ENCODE measurements around the gene TDP2.
"Not testable (repeated sequence)": the region's sequence is repeated elsewhere in the genome, so short reads cannot be mapped to it uniquely, and the experiment has no call there.

The TDP2 gene

DNA sequence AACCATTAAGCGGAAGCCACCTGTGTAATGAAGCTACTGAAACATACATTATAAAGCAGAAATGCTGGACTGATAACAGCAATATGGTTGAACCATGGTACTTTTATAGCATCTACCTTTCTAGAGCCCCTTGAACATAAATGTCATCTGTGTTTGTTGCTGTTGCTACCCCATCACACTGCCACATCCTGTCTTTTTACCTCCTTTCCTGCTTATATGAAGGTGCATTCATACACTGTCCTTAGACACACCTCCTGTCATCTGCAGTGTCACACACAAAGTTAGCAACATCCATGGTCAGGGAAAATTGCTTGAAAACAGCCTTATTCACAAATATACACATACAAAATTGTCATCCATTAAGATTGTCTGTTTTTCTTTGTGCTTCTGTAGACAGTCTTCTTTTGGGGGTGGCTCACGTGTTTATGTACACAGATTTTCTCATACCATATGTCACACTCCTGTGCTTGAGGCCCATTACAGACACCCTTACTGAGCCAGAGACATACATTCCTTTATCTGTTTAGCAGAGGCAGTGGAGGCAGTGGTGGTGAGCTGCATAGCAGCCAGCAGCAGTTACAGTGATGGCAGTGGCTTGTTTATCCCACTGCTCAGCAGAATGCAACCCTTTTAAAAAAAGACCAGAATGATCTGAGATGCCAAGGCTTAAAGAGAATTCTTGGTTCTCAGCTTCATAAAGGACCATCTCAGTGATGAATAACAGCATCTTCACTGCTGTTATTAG is 26.3 kb upstream of the TDP2 start:
- peaks cover 1% of the 10 kb centered on the region for H3K36me3 ChIP-seq (ENCODE audit: control insufficient read depth, low read depth, low read length)
- H3K27me3 ChIP-seq (ENCODE audit: control insufficient read depth, insufficient read depth, low read length), result no peaks in the 10 kb centered on the region
- no peak overlapping the region for H3K27ac ChIP-seq (ENCODE audit: low read length)
- H3K4me1 ChIP-seq (ENCODE audit: control insufficient read depth, low read depth, low read length), result no peaks in the 10 kb centered on the region
- H3K9me3 ChIP-seq (ENCODE audit: control insufficient read depth, low read depth, low read length), result no peaks in the 10 kb centered on the region
- H3K9ac ChIP-seq (ENCODE audit: low read length), result no peak overlapping the region
- H3K4me3 ChIP-seq (ENCODE audit: low read length), result no peak overlapping the region

DNA sequence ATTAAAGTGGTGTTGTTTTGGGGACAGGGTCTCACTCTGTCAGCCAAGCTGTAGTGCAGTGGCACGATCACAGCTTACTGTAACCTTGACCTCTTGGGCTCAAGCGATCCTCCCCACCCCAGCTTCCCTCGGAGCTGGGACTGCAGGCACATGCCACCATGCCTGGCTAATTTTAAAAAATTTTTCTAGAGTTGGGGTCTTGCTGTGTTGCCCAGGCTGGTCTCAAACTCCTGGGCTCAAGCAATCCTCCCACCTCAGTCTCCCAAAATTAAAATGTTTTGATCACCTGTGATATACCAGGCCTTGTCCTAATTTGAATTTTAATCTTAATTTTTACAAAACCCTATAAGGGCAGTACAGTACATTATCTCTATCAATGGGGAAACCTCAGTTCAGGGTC is 25.7 kb upstream of the TDP2 start:
- Histone ChIP-seq H3K4me3 (ENCODE audit: low read length) (no peak overlapping the region), H3K36me3 (ENCODE audit: control insufficient read depth, low read depth, low read length) (no peaks in the 10 kb centered on the region), H3K9me3 (ENCODE audit: control insufficient read depth, low read depth, low read length) (no peaks in the 10 kb centered on the region), H3K27ac (ENCODE audit: low read length) (no peak overlapping the region), H3K27me3 (ENCODE audit: control insufficient read depth, insufficient read depth, low read length) (no peaks in the 10 kb centered on the region), H3K9ac (ENCODE audit: low read length) (no peak overlapping the region), H3K4me1 (ENCODE audit: control insufficient read depth, low read depth, low read length) (no peaks in the 10 kb centered on the region)

DNA sequence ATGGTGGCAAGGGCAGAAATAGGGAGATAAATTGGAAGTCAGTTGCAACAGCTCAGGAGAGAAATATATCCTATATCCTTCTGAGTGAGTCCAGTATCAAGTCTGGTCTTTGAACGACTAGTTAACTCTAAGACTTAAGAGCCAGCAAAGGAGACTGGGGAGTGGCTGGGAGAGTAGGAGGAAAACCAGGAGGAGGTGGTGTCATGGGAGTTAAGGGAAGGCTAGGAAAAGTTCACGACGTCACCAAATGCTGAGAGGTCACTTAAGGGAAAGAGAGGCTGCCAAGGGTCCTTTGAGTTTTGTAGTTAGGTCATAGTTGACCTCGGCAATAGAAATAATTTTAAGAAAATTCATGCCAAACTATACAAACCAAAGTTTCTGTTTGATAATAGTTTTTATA is 25.3 kb upstream of the TDP2 start:
- H3K9ac ChIP-seq (ENCODE audit: low read length), result no peak overlapping the region
- H3K27me3 ChIP-seq (ENCODE audit: control insufficient read depth, insufficient read depth, low read length), result no peaks in the 10 kb centered on the region

DNA sequence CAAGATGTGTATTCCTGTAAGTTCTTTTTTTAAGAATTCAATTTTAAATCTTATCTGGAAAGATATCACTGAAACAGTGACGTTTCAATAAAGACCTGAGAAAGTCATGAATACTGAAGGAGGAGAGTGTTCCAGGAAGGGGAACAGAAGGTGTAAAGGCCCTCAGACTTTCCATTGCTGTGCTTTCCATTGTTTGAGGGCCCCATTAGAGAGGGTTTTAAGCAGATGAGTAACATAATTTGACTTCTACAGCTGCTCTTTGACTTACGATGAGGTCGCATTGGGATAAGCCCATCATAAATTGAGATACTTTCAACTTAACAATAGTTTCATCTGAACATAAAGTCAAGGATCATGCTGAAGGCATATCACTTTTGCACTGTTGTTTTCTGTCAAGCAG is 24.9 kb upstream of the TDP2 start:
- Histone ChIP-seq H3K9me3 (ENCODE audit: control insufficient read depth, low read depth, low read length) (no peaks in the 10 kb centered on the region), H3K36me3 (ENCODE audit: control insufficient read depth, low read depth, low read length) (no peaks in the 10 kb centered on the region), H3K4me3 (ENCODE audit: low read length) (no peak overlapping the region), H3K9ac (ENCODE audit: low read length) (no peak overlapping the region), H3K27me3 (ENCODE audit: control insufficient read depth, insufficient read depth, low read length) (no peaks in the 10 kb centered on the region), H3K4me1 (ENCODE audit: control insufficient read depth, low read depth, low read length) (no peaks in the 10 kb centered on the region), H3K27ac (ENCODE audit: low read length) (no peak overlapping the region)

More for the DNA sequence above, 25.3 kb upstream of the TDP2 start:
- Histone ChIP-seq H3K36me3 (ENCODE audit: control insufficient read depth, low read depth, low read length) (no peaks in the 10 kb centered on the region), H3K27ac (ENCODE audit: low read length) (no peak overlapping the region), H3K9me3 (ENCODE audit: control insufficient read depth, low read depth, low read length) (no peaks in the 10 kb centered on the region), H3K4me3 (ENCODE audit: low read length) (no peak overlapping the region), H3K4me1 (ENCODE audit: control insufficient read depth, low read depth, low read length) (no peaks in the 10 kb centered on the region)

DNA sequence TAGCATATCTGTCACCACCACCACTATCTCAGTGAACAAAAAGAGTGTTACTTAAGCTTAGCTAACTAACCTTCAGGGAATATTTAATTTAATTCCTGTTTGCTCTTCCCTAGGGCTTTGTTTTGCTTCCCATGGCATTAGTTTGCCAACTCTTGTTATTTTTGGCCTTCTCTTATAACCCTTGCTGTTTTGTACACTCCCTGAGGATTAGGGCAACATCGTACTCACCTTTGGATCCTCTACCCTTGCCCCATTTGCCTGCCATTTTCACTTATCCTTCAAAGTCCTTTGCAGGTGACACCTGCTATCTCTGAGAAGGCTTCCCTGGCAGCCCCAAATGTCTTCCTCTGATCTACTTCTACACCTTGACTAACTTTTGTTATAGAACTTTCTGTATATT is 23.9 kb upstream of the TDP2 start:
- H3K27me3 ChIP-seq (ENCODE audit: control insufficient read depth, insufficient read depth, low read length), result no peaks in the 10 kb centered on the region
- H3K4me3 ChIP-seq (ENCODE audit: low read length), result no peak overlapping the region
- H3K4me1 ChIP-seq (ENCODE audit: control insufficient read depth, low read depth, low read length), result no peaks in the 10 kb centered on the region
- no peaks in the 10 kb centered on the region for H3K36me3 ChIP-seq (ENCODE audit: control insufficient read depth, low read depth, low read length)
- no peak overlapping the region for H3K27ac ChIP-seq (ENCODE audit: low read length)
- H3K9ac ChIP-seq (ENCODE audit: low read length), result no peak overlapping the region
- H3K9me3 ChIP-seq (ENCODE audit: control insufficient read depth, low read depth, low read length), result no peaks in the 10 kb centered on the region

DNA sequence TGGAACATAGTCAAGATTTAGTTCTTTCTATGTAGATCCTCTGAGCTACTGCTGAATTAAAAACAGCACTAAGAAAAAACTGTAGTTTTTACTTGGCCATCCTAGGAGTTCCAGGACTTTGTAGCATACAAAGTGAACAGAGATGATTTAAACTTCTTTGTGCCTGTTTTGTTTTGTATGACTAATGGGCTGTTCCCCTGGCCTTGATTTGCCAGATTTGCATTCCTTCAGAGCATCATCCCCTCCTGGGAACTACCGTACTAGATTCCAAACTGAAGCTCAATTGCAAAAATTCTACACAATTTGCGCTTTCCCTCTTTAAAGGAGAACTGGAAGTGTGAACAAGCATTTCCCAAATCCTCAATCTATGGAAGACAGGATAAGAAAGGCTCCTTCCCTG is 23.3 kb upstream of the TDP2 start:
- Histone ChIP-seq H3K27ac (ENCODE audit: low read length) (no peak overlapping the region), H3K27me3 (ENCODE audit: control insufficient read depth, insufficient read depth, low read length) (no peaks in the 10 kb centered on the region), H3K9ac (ENCODE audit: low read length) (no peak overlapping the region), H3K9me3 (ENCODE audit: control insufficient read depth, low read depth, low read length) (no peaks in the 10 kb centered on the region), H3K4me3 (ENCODE audit: low read length) (no peak overlapping the region), H3K36me3 (ENCODE audit: control insufficient read depth, low read depth, low read length) (no peaks in the 10 kb centered on the region), H3K4me1 (ENCODE audit: control insufficient read depth, low read depth, low read length) (no peaks in the 10 kb centered on the region)

DNA sequence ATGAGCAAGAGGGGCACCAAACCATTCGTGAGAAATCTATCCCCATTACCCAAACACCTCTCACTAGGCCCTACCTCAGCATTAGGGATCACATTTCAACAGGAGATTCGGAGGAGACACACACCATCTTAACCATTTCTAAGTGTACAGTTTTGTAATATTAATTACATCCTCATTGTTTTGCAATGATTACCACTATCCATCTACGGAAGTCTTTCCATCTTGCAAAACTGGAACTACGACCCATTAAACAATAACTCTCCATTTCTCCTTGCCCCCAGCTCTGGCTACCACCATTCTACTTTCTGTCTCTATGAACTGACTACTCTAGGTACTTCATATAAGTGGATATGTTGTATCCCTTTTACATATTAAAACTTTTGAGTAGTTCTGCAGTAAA is 20.2 kb upstream of the TDP2 start:
- no peak overlapping the region for H3K4me3 ChIP-seq (ENCODE audit: low read length)
- H3K9ac ChIP-seq (ENCODE audit: low read length), result no peak overlapping the region
- H3K36me3 ChIP-seq (ENCODE audit: control insufficient read depth, low read depth, low read length), result no peaks in the 10 kb centered on the region
- H3K9me3 ChIP-seq (ENCODE audit: control insufficient read depth, low read depth, low read length), result no peaks in the 10 kb centered on the region
- H3K27me3 ChIP-seq (ENCODE audit: control insufficient read depth, insufficient read depth, low read length), result no peaks in the 10 kb centered on the region
- peaks cover 9% of the 10 kb centered on the region for H3K4me1 ChIP-seq (ENCODE audit: control insufficient read depth, low read depth, low read length)
- H3K27ac ChIP-seq (ENCODE audit: low read length), result no peak overlapping the region

DNA sequence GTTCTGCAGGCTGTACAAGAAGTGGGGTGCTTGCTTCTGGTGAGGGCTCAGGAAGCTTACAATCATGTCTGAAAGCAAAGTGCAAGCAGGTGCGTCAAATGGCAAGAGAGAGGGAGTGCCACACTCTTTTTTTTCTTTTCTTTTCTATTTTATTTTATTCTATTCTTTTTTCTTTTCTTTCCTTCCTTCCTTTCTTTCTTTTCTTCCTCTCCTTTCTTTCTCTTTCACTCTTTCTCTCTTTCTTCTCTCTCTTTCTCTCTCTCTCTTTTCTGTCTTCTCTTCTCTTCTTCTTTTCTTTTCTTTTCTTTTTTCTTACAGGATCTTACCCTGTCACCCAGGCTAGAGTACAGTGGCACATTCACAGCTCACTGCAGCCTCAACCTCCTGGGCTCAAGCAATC is 19.7 kb upstream of the TDP2 start:
- H3K9me3 ChIP-seq (ENCODE audit: control insufficient read depth, low read depth, low read length), result no peaks in the 10 kb centered on the region
- H3K36me3 ChIP-seq (ENCODE audit: control insufficient read depth, low read depth, low read length), result no peaks in the 10 kb centered on the region
- peaks cover 9% of the 10 kb centered on the region for H3K4me1 ChIP-seq (ENCODE audit: control insufficient read depth, low read depth, low read length)
- H3K4me3 ChIP-seq (ENCODE audit: low read length), result no peak overlapping the region
- no peak overlapping the region for H3K27ac ChIP-seq (ENCODE audit: low read length)
- no peaks in the 10 kb centered on the region for H3K27me3 ChIP-seq (ENCODE audit: control insufficient read depth, insufficient read depth, low read length)
- no peak overlapping the region for H3K9ac ChIP-seq (ENCODE audit: low read length)

DNA sequence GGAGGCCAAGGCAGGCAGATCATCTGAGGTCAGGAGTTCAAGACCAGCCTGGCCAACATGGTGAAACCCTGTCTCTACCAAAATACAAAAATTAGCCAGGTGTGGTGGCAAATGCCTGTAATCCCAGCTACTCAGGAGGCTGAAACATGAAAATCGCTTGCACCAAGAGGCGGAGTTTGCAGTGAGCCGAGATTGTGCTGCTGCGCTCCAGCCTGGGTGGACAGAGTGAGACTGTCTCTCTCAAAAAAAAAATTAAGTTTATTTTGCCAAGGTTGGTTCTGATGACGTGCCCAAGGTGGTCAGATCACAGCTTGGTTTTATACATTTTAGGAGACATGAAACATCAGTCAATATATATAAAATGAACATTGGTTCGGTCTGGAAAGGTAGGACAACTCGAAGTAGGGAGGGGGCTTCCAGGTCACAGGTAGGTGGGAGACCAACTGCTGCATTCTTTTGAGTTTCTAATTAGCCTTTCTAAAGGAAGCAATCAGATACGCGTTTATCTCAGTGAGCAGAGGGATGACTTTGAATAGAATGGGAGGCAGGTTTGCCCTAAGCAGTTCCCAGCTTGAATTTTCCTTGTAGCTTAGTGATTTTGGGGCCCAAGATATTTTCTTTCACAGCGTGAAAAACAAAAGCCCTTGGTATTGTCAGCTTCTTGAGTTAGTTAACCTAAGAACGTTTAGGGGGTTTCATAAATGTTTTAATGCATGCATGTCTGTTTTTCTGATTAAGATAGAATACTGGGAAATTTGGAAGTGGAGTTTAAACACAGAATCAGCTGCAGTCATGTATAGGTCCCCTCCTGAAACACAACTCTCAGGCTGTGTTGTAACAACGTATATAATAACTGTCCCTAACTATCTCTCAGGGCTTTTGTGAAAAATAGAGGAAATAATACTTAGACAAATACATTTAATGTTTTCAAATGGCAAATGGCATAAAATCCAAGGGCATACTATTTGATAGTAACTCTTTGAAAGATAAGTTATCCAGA is 16.9 kb upstream of the TDP2 start:
- H3K4me3 ChIP-seq (ENCODE audit: low read length), result peak overlapping the region; percentile 37
- no peaks in the 10 kb centered on the region for H3K36me3 ChIP-seq (ENCODE audit: control insufficient read depth, low read depth, low read length)
- peaks cover 15% of the 10 kb centered on the region for H3K4me1 ChIP-seq (ENCODE audit: control insufficient read depth, low read depth, low read length)
- no peaks in the 10 kb centered on the region for H3K27me3 ChIP-seq (ENCODE audit: control insufficient read depth, insufficient read depth, low read length)
- H3K9me3 ChIP-seq (ENCODE audit: control insufficient read depth, low read depth, low read length), result no peaks in the 10 kb centered on the region
- peak overlapping the region; percentile 62 for H3K27ac ChIP-seq (ENCODE audit: low read length)
- H3K9ac ChIP-seq (ENCODE audit: low read length), result peak overlapping the region; percentile 37

DNA sequence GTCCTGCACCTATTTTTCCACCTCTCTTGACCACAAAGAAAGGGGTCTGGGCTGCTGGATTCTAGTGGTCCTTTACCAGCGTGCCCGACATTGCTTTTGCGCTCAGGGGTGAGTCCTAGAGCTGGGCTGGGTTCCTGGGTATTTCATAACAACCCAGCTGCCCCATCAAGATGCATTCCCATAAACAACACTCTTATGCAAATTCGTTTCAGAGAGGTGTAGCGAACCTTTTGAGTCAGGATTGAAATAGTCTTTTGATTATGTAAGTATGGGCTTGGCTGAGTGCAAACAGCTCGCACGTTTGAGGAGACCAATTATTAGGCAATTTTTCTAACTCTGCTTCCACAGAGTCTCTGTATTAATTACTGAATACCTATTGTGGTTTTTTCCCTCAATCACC is 13.9 kb upstream of the TDP2 start:
- Histone ChIP-seq H3K4me3 (ENCODE audit: low read length) (no peak overlapping the region), H3K27ac (ENCODE audit: low read length) (no peak overlapping the region), H3K9ac (ENCODE audit: low read length) (no peak overlapping the region), H3K9me3 (ENCODE audit: control insufficient read depth, low read depth, low read length) (no peaks in the 10 kb centered on the region), H3K36me3 (ENCODE audit: control insufficient read depth, low read depth, low read length) (no peaks in the 10 kb centered on the region), H3K27me3 (ENCODE audit: control insufficient read depth, insufficient read depth, low read length) (no peaks in the 10 kb centered on the region), H3K4me1 (ENCODE audit: control insufficient read depth, low read depth, low read length) (peaks cover 15% of the 10 kb centered on the region)

DNA sequence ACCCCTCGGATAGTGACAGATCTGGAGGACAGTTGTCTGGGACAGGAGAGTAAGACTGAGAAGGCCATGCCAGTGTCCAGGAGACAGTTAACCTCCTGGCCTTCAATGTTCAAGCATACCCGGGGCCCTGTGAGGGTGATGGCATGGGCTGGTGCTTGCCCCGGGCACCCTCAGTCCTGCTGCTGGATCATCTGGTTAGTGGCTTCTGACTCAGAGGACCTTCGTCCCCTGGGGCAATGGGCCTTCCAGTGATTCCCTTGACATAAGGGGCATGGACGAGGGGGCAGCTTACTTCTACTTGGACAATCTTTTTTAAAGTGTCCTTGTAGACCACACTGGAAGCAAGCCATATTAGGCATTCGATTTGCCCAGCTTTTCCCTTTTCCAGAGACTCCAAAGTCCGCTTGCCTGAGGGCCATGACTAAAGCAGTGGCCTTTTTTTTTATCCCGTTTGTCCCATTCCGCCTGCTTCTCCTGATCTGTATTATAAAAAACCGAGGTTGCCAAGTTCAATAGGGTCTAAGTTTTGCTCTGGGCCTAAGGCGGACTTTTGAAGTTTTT is 12.2 kb upstream of the TDP2 start:
- H3K4me1 ChIP-seq (ENCODE audit: control insufficient read depth, low read depth, low read length); H3K4me3 ChIP-seq (ENCODE audit: low read length); H3K27me3 ChIP-seq (ENCODE audit: control insufficient read depth, insufficient read depth, low read length); H3K9me3 ChIP-seq (ENCODE audit: control insufficient read depth, low read depth, low read length); H3K27ac ChIP-seq (ENCODE audit: low read length); H3K36me3 ChIP-seq (ENCODE audit: control insufficient read depth, low read depth, low read length); H3K9ac ChIP-seq (ENCODE audit: low read length): not testable (repeated sequence)

All from iPS-18a (cell line).